Measurements from ENCODE around the gene CRABP2.

- TF ChIP-seq CTCF (IDR thresholded peaks at IDR 0.05) (no peak), POLR2AphosphoS5 (IDR thresholded peaks at IDR 0.05) (no peak), EP300 (IDR thresholded peaks at IDR 0.05) (no peak)
Measured at GRCh38 chr1:156652131-156652991, 53.0 kb downstream of the CRABP2 start.

All from upper lobe of left lung (tissue), 4 donors.